H1 (cell line): ENCODE data around the gene C15orf62. TPM values are rescaled to one million over a fixed set of nuclear protein-coding genes. Genes with fewer than 3 reads are reported as not detected.

ENCODE experiments used
- ATF3 ChIP-seq: IDR thresholded peaks from 2 replicates; pipeline ENCODE4 v1.6.1; 2011; ENCODE audit warnings: low read depth, mild to moderate bottlenecking, low read length; ENCODE audit not compliant: insufficient read depth
- CHD2 ChIP-seq: IDR thresholded peaks from 2 replicates; pipeline ENCODE4 v1.6.1; 2012; ENCODE audit warnings: low read length, improper control_type of control experiment
- CREB1 ChIP-seq: IDR thresholded peaks from 2 replicates; pipeline ENCODE4 v1.6.1; 2012; ENCODE audit warnings: inconsistent platforms
- CTBP2 ChIP-seq: IDR thresholded peaks from 2 replicates; pipeline ENCODE4 v1.7.0; 2011; ENCODE audit warnings: borderline replicate concordance, mild to moderate bottlenecking, moderate library complexity, mixed read lengths, low read length; ENCODE audit not compliant: insufficient read depth, insufficient read length
- POU5F1 ChIP-seq: IDR thresholded peaks from 2 replicates; pipeline ENCODE4 v1.6.1; 2011; ENCODE audit warnings: low read depth, mild to moderate bottlenecking, low read length, moderate library complexity
- SAP30 ChIP-seq: fragments of 300-600 bp; sonication (generic); IDR thresholded peaks from 2 replicates; pipeline ENCODE4 v1.7.1; 2012; ENCODE audit warnings: low read length, moderate library complexity, mild to moderate bottlenecking, inconsistent platforms; ENCODE audit not compliant: insufficient read depth, insufficient replicate concordance
- SIN3A ChIP-seq, 2 experiments: IDR thresholded peaks in 1 of 2; conservative IDR thresholded peaks in 1 of 2; 2 replicates each; pipeline ENCODE4 v1.6.1; 2011 to 2012; ENCODE audit warnings: low read length in 2 of 2, improper control_type of control experiment in 1 of 2, low read depth in 1 of 2, mild to moderate bottlenecking in 1 of 2
- polyA plus RNA-seq, 7 experiments: library from polyadenylated mRNA; depleted of rRNA in 3 of 7; stranded (reverse) in 5 of 7; unstranded in 2 of 7; fragments of >200 nt in 5 of 7; fragments of 200-250 nt in 2 of 7; gene quantifications; 1 replicate in 5 of 7; 2 replicates in 1 of 7; 4 replicates in 1 of 7; pipeline versions ENCODE4 v1.2.1 to v1.2.3, GENCODE V29; 2011 to 2013; ENCODE audit warnings: missing spikeins in 2 of 7, mixed read lengths in 2 of 7
- total RNA-seq: library from RNA; stranded (reverse); fragmentation: NEBNext Ultra II Directional; extraction: Animal tissue kit (Norgen Biotek cat#: 25700); gene quantifications from 2 replicates; pipeline ENCODE4 v1.2.1, GENCODE V29; 2021
- TF ChIP-seq, protein P1 (sequence below): fragments of 300-600 bp; sonication (generic); IDR thresholded peaks from 2 replicates; pipeline ENCODE4 v1.7.1; 2012; ENCODE audit warnings: low read length, moderate library complexity, mild to moderate bottlenecking, inconsistent platforms; ENCODE audit not compliant: insufficient replicate concordance

Gene C15orf62
- total and polyA plus RNA-seq, 2 of the 8 experiments (the other 6 are each of a cell fraction or from before 2014, with no cell fraction given): 0.06 to 0.56 TPM

DNA sequence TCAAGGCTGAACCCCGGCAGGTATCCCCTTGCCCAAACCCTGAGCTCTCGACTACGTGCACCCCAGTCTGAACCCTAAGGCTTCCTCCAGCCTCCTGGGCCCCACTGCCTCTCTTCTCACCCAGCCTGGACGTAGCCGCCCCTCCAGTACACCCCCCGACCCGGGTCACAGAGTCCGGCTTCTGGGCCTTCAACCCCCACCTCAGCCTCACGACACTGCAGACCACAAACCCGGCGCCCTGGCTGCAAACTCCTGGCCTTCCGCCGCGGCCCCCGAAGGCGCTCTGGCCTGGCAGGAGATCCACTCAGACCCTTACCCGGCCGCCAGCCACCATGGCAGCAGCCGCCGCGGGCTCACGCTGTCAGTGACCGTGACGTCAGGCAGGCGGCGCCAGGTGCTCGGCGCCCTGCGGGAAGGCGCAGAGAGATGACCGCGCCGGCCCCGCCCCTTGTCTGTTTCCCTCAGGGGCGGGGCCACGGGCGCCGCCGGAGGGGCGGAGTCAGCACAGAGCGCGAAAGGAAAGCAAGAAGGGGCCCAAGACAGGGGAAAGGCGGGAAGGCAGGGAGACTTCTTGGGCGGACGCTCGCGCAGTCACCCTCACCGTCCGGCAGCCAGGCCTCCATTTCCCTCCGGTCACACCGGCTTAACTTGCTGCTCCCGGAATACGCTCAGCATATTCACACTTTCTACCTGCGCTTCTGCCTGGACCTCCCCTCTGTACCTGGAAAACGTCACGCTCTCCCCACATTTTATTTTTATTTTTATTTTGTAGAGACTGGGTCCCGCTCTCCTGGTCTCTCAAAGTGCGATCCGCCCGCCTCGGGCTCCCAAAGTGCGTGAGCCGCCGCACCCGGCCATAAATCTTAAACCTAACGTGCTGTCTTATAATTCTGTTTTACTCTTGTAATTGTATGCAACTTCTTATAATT is 14.6 kb upstream of the C15orf62 start, which contains the start of gene RMDN3 (continued):
- TF ChIP-seq, protein P1, sequence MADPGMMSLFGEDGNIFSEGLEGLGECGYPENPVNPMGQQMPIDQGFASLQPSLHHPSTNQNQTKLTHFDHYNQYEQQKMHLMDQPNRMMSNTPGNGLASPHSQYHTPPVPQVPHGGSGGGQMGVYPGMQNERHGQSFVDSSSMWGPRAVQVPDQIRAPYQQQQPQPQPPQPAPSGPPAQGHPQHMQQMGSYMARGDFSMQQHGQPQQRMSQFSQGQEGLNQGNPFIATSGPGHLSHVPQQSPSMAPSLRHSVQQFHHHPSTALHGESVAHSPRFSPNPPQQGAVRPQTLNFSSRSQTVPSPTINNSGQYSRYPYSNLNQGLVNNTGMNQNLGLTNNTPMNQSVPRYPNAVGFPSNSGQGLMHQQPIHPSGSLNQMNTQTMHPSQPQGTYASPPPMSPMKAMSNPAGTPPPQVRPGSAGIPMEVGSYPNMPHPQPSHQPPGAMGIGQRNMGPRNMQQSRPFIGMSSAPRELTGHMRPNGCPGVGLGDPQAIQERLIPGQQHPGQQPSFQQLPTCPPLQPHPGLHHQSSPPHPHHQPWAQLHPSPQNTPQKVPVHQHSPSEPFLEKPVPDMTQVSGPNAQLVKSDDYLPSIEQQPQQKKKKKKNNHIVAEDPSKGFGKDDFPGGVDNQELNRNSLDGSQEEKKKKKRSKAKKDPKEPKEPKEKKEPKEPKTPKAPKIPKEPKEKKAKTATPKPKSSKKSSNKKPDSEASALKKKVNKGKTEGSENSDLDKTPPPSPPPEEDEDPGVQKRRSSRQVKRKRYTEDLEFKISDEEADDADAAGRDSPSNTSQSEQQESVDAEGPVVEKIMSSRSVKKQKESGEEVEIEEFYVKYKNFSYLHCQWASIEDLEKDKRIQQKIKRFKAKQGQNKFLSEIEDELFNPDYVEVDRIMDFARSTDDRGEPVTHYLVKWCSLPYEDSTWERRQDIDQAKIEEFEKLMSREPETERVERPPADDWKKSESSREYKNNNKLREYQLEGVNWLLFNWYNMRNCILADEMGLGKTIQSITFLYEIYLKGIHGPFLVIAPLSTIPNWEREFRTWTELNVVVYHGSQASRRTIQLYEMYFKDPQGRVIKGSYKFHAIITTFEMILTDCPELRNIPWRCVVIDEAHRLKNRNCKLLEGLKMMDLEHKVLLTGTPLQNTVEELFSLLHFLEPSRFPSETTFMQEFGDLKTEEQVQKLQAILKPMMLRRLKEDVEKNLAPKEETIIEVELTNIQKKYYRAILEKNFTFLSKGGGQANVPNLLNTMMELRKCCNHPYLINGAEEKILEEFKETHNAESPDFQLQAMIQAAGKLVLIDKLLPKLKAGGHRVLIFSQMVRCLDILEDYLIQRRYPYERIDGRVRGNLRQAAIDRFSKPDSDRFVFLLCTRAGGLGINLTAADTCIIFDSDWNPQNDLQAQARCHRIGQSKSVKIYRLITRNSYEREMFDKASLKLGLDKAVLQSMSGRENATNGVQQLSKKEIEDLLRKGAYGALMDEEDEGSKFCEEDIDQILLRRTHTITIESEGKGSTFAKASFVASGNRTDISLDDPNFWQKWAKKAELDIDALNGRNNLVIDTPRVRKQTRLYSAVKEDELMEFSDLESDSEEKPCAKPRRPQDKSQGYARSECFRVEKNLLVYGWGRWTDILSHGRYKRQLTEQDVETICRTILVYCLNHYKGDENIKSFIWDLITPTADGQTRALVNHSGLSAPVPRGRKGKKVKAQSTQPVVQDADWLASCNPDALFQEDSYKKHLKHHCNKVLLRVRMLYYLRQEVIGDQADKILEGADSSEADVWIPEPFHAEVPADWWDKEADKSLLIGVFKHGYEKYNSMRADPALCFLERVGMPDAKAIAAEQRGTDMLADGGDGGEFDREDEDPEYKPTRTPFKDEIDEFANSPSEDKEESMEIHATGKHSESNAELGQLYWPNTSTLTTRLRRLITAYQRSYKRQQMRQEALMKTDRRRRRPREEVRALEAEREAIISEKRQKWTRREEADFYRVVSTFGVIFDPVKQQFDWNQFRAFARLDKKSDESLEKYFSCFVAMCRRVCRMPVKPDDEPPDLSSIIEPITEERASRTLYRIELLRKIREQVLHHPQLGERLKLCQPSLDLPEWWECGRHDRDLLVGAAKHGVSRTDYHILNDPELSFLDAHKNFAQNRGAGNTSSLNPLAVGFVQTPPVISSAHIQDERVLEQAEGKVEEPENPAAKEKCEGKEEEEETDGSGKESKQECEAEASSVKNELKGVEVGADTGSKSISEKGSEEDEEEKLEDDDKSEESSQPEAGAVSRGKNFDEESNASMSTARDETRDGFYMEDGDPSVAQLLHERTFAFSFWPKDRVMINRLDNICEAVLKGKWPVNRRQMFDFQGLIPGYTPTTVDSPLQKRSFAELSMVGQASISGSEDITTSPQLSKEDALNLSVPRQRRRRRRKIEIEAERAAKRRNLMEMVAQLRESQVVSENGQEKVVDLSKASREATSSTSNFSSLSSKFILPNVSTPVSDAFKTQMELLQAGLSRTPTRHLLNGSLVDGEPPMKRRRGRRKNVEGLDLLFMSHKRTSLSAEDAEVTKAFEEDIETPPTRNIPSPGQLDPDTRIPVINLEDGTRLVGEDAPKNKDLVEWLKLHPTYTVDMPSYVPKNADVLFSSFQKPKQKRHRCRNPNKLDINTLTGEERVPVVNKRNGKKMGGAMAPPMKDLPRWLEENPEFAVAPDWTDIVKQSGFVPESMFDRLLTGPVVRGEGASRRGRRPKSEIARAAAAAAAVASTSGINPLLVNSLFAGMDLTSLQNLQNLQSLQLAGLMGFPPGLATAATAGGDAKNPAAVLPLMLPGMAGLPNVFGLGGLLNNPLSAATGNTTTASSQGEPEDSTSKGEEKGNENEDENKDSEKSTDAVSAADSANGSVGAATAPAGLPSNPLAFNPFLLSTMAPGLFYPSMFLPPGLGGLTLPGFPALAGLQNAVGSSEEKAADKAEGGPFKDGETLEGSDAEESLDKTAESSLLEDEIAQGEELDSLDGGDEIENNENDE: no peak
- TF ChIP-seq CREB1: peak; percentile 100
- no peak for TF ChIP-seq POU5F1
- TF ChIP-seq ATF3: peak; percentile 95
- TF ChIP-seq CTBP2: no peak
- TF ChIP-seq CHD2: peak; percentile 20; the same call in 1 of the 2 replicates
- TF ChIP-seq SAP30: no peak
- TF ChIP-seq SIN3A (conservative IDR thresholded peaks at IDR 0.05 in 1 of 2, IDR thresholded peaks at IDR 0.05 in 1 of 2; ENCODE audit: low read depth in 1 of 2, low read length in 2 of 2): peak; percentile 72 to 99; a peak in 3 of 4 replicates
